ENCODE measurements around the gene ACBD6.

- TF ChIP-seq, protein P1, sequence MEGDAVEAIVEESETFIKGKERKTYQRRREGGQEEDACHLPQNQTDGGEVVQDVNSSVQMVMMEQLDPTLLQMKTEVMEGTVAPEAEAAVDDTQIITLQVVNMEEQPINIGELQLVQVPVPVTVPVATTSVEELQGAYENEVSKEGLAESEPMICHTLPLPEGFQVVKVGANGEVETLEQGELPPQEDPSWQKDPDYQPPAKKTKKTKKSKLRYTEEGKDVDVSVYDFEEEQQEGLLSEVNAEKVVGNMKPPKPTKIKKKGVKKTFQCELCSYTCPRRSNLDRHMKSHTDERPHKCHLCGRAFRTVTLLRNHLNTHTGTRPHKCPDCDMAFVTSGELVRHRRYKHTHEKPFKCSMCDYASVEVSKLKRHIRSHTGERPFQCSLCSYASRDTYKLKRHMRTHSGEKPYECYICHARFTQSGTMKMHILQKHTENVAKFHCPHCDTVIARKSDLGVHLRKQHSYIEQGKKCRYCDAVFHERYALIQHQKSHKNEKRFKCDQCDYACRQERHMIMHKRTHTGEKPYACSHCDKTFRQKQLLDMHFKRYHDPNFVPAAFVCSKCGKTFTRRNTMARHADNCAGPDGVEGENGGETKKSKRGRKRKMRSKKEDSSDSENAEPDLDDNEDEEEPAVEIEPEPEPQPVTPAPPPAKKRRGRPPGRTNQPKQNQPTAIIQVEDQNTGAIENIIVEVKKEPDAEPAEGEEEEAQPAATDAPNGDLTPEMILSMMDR (IDR thresholded peaks at IDR 0.05; ENCODE audit: low read length): no peak
- no peak for TF ChIP-seq EZH2 (IDR thresholded peaks at IDR 0.05; ENCODE audit: borderline replicate concordance, low read length)
Observed at GRCh38 chr1:180372728-180373127, 129.6 kb downstream of the ACBD6 start.
